GM10266 (cell line): ENCODE data around the gene KANSL3.

Source experiments
- DNase-seq: peaks from one replicate; pipeline ENCODE4 v3.0.0; 2012; ENCODE audit errors: extremely low spot score
- CTCF ChIP-seq: IDR thresholded peaks from 2 replicates; pipeline ENCODE4 v1.5.1; 2012; ENCODE audit warnings: mild to moderate bottlenecking, low read depth; ENCODE audit not compliant: control insufficient read depth, insufficient read depth; ENCODE audit errors: missing control alignments

KANSL3 gene

GRCh38 chr2:96591054-96591453 is 47.1 kb downstream of the KANSL3 start:
- TF ChIP-seq CTCF = no peak
- no peak for DNase-seq

- TF ChIP-seq CTCF = no peak
- no peak for DNase-seq
Observed at GRCh38 chr2:96587843-96588242, 50.3 kb downstream of the KANSL3 start.

GRCh38 chr2:96584017-96584416 is 54.1 kb downstream of the KANSL3 start:
- no peak for DNase-seq

GRCh38 chr2:96580771-96581170 is 57.3 kb downstream of the KANSL3 start:
- DNase-seq = no peak
- TF ChIP-seq CTCF = no peak

More at GRCh38 chr2:96584017-96584416, 54.1 kb downstream of the KANSL3 start:
- TF ChIP-seq CTCF = no peak

GRCh38 chr2:96579422-96579821 is 58.7 kb downstream of the KANSL3 start:
- DNase-seq = no peak

GRCh38 chr2:96578731-96579130 is 59.4 kb downstream of the KANSL3 start:
- no peak for TF ChIP-seq CTCF
- no peak for DNase-seq

More at GRCh38 chr2:96579422-96579821, 58.7 kb downstream of the KANSL3 start:
- TF ChIP-seq CTCF = no peak

GRCh38 chr2:96577501-96577900 is 60.6 kb downstream of the KANSL3 start:
- TF ChIP-seq CTCF = no peak
- no peak for DNase-seq
